Epithelial cell of alveolus of lung (primary cell): ENCODE measurements around the gene LLGL1. TPM values are rescaled to one million over a fixed set of nuclear protein-coding genes. Genes with fewer than 3 reads are reported as not detected.

Source experiments
- total RNA-seq: library from RNA; depleted of rRNA; stranded (reverse); fragments of >200 nt; gene quantifications from 2 replicates; pipeline ENCODE4 v1.2.1, GENCODE V29; 2015

Gene LLGL1
- 45.4 and 50.0 TPM in 2 replicates for total RNA-seq

DNA sequence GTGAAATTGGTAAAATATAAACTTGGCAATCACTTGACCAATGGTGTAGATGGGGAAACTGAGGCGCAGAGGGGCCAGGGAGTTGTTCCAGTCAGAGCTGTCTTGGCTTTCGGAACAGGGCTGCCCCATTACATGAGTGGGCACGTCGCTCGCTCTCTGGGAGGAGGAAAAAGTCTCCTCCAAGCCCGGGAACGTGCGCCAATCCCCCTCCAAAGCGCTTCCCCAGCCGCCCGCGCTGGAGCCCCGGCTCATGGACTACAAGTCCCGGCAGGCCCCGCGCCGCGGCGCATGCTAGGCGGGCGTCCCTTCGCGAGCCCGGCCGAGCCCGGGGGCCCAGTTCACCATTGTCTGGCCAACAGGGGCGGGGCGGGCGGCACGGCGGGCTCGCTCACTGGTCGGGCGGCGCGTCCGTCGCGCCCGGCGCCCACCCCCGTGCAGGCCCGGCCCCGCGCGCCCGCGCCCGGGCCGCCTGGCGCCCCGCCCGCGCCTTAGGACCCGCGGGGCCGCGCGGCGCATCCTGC, at the start of gene LLGL1:
LLGL1 (plus strand) TSS at position 515 of the 521 bp plus-strand sequence. CDS start 48 bp downstream, outside the sequence.

DNA sequence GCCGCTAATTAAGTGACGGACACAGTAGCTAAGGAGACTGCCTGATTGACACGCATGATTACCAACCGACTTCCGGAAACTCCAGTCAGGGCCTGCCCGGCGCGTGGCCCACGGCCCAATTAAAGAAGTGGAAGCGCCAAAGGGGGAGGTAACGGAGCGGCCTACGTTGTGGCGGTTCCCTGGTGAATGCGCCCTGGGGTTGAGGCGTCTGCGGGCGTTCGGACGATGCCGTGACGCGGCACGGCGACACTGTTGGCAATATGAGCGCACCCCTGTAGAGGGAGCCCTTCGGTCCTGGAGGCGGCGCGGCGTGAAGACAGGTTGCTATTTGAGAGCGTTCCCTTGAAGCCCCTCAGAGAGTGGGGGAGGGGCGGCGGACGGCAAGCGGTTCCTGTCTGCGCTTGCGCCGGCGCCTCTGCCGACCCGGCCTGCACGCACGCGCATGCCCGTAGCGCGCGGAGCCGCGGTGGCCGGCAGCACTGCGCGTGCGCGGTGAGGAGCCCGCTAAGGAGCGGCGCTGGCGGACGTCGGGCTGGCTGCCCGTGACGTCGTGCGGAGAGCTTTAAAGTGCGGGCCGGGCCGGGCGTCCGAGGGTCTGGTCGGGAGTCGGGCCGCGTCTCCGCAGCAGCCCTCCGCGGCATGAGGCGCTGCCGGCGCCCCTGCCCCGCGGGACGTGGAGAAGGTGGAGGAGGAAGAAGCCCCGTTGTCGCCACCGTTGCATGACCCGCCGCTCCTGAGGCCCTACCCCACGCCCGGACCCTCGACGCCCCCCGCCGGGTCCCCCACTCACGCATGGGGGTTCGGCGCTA, 41.9 kb upstream of the LLGL1 start, which contains the start of gene ALKBH5:
ALKBH5 (plus strand) TSS at position 495 of the 809 bp plus-strand sequence. CDS start 416 bp downstream, outside the sequence.

DNA sequence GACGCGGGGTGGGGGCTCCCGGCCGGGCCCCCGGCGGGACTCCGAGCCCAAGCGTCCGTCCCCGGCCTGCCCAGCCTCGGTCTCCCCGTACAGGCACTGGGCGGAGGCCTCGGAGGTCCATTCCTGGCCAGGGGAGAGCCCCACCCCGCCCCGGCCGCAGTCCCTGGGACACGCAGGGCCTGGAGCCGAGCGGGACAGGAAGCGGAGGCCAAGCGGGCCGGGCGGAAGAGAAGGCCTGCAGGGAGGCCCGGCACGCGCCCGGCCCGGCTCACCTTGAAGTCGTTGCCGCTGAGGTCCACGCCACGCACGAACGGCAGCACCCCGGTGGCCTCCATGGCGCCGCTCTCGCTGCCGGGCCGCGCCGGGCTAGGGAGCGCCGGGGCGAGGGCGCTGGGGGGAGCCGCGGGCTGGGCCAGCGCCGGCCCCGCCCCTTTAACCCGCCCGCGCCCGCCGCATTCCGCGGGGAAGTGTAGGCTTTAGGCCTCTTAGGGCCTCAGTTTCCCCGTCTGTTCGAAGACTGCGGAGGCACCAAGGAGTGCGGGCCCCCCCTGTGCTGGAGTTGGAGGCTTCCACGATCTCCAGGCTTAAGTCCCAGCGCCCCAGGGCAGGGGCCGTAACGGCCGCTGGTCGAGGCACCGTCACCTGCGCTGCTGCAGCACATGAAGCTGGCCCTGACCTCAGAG, 33.1 kb downstream of the LLGL1 start, which contains the start of gene FLII:
FLII (minus strand) TSS at position 383 of the 683 bp plus-strand sequence; CDS start at position 335, 48 bp downstream.

DNA sequence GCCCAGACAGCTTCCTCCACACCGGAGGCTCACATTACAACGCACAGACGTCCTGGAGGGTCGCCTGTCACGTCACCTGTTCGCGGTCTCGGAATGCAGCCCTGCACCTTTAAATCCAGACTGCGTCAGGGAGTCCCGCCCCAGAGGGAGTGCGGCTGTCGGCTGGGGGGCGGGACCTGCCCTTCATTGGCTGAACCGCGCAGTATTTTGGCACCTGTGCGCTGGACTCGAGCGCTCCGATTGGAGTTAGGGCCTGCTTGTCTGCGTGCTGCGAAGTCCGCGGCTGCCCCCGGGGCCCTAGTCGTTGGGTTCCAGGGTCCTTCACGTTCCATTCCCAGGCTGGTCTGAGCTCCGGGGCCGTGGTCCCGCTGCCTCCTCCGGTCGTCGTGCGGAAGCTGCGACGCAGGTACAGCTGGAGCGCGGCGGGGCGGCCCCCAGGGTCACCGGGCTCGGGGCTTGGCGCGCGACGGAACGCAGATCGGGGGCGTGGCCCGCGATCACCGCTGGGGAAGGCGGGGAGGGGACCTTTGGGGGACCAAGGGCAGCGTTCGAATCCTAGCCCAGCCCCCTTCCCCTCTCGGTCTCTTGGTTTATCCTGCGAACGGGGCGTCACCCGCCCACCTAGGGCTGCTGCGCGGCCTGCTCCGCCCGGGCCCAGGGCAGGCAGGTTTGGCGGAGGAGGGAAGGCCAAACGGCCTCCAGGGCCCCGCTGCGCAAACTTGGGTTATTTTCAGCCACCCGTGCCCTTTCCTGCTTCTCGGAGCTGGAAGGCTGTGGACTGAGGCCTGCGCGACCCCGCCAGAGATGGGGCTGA, 35.1 kb downstream of the LLGL1 start, which contains the start of gene MIEF2:
MIEF2 (plus strand) TSS at position 331 of the 814 bp plus-strand sequence. CDS start 2,059 bp downstream, outside the sequence.

Other genes starting within 250 kb of the LLGL1 start
- 9.4 and 17.6 TPM in 2 replicates for gene ATPAF2, start 186.5 kb upstream of the LLGL1 start, total RNA-seq
- gene GID4, start 186.2 kb upstream of the LLGL1 start, total RNA-seq, result 7.8 and 16.8 TPM in 2 replicates
- 37.8 and 44.0 TPM in 2 replicates for gene DRG2, start 137.7 kb upstream of the LLGL1 start, total RNA-seq
- 0.26 and 1.6 TPM in 2 replicates for gene MYO15A, start 116.9 kb upstream of the LLGL1 start, total RNA-seq
- gene ALKBH5, start 41.8 kb upstream of the LLGL1 start, total RNA-seq, result 95.8 and 104 TPM in 2 replicates
- gene FLII, start 33.1 kb downstream of the LLGL1 start, total RNA-seq, result 172 and 224 TPM in 2 replicates
- 10.5 and 13.7 TPM in 2 replicates for gene MIEF2, start 35.0 kb downstream of the LLGL1 start, total RNA-seq
- 19.7 and 22.4 TPM in 2 replicates for gene TOP3A, start 89.4 kb downstream of the LLGL1 start, total RNA-seq
- 9.3 and 12.5 TPM in 2 replicates for gene SMCR8, start 89.7 kb downstream of the LLGL1 start, total RNA-seq
- 15.0 and 15.2 TPM in 2 replicates for gene SHMT1, start 137.9 kb downstream of the LLGL1 start, total RNA-seq
- 0.08 TPM in 1 of 2 replicates, not detected in the other for gene EVPLL, start 152.1 kb downstream of the LLGL1 start, total RNA-seq